Astrocyte of the cerebellum (primary cell): ENCODE results near the gene COL17A1.

Source experiments
- DNase-seq: peaks from one replicate; pipeline ENCODE4 v3.0.0-alpha.2; 2011; ENCODE audit warnings: low read depth
- H3K4me3 ChIP-seq: 2 replicates; pipeline ENCODE4 v1.5.1; 2011; ENCODE audit warnings: mild to moderate bottlenecking, low read depth, low read length, moderate library complexity
- CTCF ChIP-seq: IDR thresholded peaks from 2 replicates; pipeline ENCODE4 v1.5.1; 2012; ENCODE audit warnings: low read length, low read depth, moderate library complexity, mild to moderate bottlenecking; ENCODE audit errors: missing control alignments
- in situ Hi-C: cut with HindIII; loops from 2 replicates; pipeline ENCODE4 v1.10.0; 2017; ENCODE audit warnings: low sequenced_read_pairs

The COL17A1 gene

DNA sequence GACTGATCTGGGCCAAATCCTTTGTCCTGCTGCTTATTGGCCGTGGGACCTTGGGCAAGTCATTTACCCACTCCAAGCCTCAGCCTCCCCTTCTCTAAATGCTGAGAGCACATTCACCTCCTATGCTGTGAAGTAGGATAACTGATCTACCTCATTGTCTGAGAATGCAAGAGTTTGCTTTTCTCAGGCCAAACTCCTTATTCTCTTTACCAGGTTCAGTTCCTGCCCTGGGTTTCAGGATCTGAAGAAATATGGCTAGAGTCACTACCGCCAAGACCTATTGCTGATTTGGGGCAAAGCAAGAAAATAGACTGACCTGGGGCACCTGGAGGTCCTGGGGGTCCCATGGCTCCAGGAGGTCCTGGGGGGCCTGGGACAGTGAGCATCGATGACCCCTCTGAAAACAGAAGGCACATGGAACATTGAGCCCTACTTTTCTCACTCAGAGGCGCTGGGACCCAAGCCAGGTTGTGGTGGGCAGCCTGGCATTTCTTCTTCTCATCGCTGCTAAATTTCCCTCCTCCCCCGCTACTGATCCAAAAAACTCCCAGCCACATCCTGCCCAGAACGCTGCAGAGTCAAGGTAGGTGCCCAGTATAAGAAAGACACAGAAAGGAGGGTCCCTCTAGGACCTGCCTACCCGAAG is 42.4 kb downstream of the COL17A1 start:
- in situ Hi-C loops: no loop called here
- DNase-seq: no peak
- no peak for TF ChIP-seq CTCF

GRCh38 chr10:104041891-104042535 is 43.7 kb downstream of the COL17A1 start:
- no peak overlapping the region for H3K4me3 ChIP-seq
- in situ Hi-C loops: no loop called here
- DNase-seq: no peak
- no peak for TF ChIP-seq CTCF

More for the DNA sequence above, 42.4 kb downstream of the COL17A1 start:
- H3K4me3 ChIP-seq: no peak overlapping the region

- in situ Hi-C loops: no loop called here
- no peak for TF ChIP-seq CTCF
- no peak overlapping the region for H3K4me3 ChIP-seq
- DNase-seq: no peak
These were observed 44.6 kb downstream of the COL17A1 start for GRCh38 chr10:104040862-104041789.

- no peak overlapping the region for H3K4me3 ChIP-seq
- in situ Hi-C loops: no loop called here
- TF ChIP-seq CTCF: no peak
- DNase-seq: no peak
These were observed 45.3 kb downstream of the COL17A1 start for GRCh38 chr10:104040382-104040781.

DNA sequence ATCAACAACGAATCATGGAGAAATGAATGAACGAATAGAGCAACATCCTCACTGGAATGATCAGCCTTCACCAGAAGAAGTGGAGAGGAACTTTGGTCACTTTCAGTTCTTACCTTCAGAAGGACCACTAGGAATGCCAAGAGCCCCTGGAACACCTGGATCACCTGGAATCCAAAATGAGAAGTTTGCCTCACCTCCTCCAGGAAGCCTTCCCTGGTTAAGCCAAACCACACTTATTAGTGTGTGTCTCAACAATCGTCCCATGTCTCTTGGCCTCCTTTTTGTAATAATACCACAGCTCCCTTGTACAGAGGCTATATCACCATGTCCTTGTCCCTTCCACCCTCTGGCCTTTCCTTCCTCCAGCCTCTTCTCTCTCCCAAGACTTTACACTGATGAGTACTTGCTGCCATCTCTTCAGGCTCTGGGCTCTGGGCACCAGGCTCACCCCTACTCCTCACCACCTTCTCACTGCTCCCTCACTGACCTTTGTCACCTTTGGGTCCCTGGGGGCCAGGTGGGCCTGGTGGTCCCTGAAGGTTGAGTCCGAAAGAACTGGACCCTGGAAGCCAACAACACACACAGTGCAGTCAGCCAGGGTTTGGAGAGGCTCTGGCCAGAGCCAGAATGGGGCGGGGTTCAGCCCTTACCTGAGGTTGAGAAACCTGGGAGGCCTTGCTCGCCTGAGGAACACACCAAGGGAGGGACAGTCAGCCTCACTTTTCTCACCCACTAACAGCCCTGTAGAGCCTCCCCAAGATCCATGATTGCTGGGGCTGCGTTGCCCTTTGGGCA is 46.5 kb downstream of the COL17A1 start:
- no peak for TF ChIP-seq CTCF
- H3K4me3 ChIP-seq: no peak overlapping the region
- no peak for DNase-seq

GRCh38 chr10:104038537-104038936 is 47.1 kb downstream of the COL17A1 start:
- no peak overlapping the region for H3K4me3 ChIP-seq
- no peak for DNase-seq
- TF ChIP-seq CTCF: no peak
- in situ Hi-C loops: no loop called here

More for the DNA sequence above, 46.5 kb downstream of the COL17A1 start:
- in situ Hi-C loops: no loop called here
